Kidney capillary endothelial cell (primary cell): Measurements from ENCODE around the gene RHOA.

ENCODE experiments used
- DNase-seq: peaks from one replicate; pipeline ENCODE4 v3.0.0-alpha.2; 2018; ENCODE audit warnings: low spot score

Gene RHOA

GRCh38 chr3:49411968-49412631 is at the start of gene RHOA, which contains the start of gene TCTA:
Gene RHOA, minus strand, starts transcription at chr3:49411976. Its CDS starts 36,387 bp downstream, at chr3:49375589.
Gene TCTA, plus strand, starts transcription at chr3:49412423. Its CDS starts 4 bp downstream, at chr3:49412427.
- DNase-seq: peak; percentile 100

- no peak for DNase-seq
These were observed 49.2 kb upstream of the RHOA start for GRCh38 chr3:49460956-49461355.

GRCh38 chr3:49460188-49460890 is 48.6 kb upstream of the RHOA start:
- DNase-seq: no peak

- DNase-seq: no peak
These were observed 44.7 kb upstream of the RHOA start for GRCh38 chr3:49456466-49456865.

- DNase-seq: no peak
These were observed 43.3 kb upstream of the RHOA start for GRCh38 chr3:49454898-49455681.

GRCh38 chr3:49454458-49454857 is 42.7 kb upstream of the RHOA start:
- no peak for DNase-seq

- DNase-seq: no peak
These were observed 41.8 kb upstream of the RHOA start for GRCh38 chr3:49453621-49454020.

- DNase-seq: no peak
These were observed 33.6 kb upstream of the RHOA start for GRCh38 chr3:49445391-49445790.

- DNase-seq: no peak
These were observed 23.0 kb upstream of the RHOA start for GRCh38 chr3:49434731-49435130.

- no peak for DNase-seq
These were observed 16.9 kb upstream of the RHOA start for GRCh38 chr3:49428752-49429080.

- no peak for DNase-seq
These were observed 15.8 kb upstream of the RHOA start for GRCh38 chr3:49427586-49427985.

- DNase-seq: no peak
These were observed 13.0 kb upstream of the RHOA start for GRCh38 chr3:49424816-49425215.

GRCh38 chr3:49422379-49423248 is 10.8 kb upstream of the RHOA start, which contains the start of gene AMT:
Gene AMT, minus strand, starts transcription at chr3:49422473. Its CDS starts 23 bp downstream, at chr3:49422450.
- DNase-seq: no peak

- no peak for DNase-seq
These were observed 10.2 kb upstream of the RHOA start for GRCh38 chr3:49421890-49422378.

- DNase-seq: no peak
These were observed 5.8 kb upstream of the RHOA start for GRCh38 chr3:49417516-49418120.

GRCh38 chr3:49416867-49417266 is 5.1 kb upstream of the RHOA start:
- DNase-seq: no peak

GRCh38 chr3:49415931-49416601 is 4.3 kb upstream of the RHOA start:
- DNase-seq: no peak

GRCh38 chr3:49414753-49415152 is 3.0 kb upstream of the RHOA start:
- no peak for DNase-seq

- DNase-seq: no peak
These were observed 1.6 kb upstream of the RHOA start for GRCh38 chr3:49413338-49413734.

GRCh38 chr3:49412632-49413337 is 1.0 kb upstream of the RHOA start:
- DNase-seq: no peak
